GM18499 (cell line): ENCODE data around the gene CXCR1.
"Not testable (repeated sequence)": the region's sequence is repeated elsewhere in the genome, so short reads cannot be mapped to it uniquely, and the experiment has no call there.

Source experiments
- ATAC-seq: cut with Tn5 transposase; IDR thresholded peaks from one replicate; pipeline ENCODE4 v1.9.1; 2021; ENCODE audit warnings: moderate number of reproducible peaks; ENCODE audit not compliant: insufficient read depth, unreplicated experiment

CXCR1 gene

DNA sequence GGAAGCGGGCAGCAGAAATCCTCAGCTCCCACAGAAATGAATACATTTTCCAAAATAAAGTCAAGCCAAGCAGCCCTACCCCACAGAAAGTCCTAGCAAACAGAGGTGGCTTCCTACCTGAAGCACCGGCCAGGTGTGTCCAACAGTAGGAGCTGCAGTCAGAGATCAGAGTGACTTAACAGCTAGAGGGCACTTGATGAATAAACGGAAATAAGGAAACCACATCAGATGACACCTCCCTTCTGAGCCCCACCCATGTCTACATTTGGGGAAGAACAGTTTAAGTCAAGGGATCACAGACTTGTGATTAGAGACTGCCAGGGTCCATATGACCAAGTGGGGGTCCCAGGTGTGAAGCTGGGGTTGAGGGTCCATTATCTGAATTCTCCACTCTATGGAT lies at the start of gene CXCR1:
TSS of gene CXCR1 (minus strand) at position 172 of the 400 bp plus-strand sequence. CDS start 1,751 bp downstream, outside the sequence.
- ATAC-seq = no peak

DNA sequence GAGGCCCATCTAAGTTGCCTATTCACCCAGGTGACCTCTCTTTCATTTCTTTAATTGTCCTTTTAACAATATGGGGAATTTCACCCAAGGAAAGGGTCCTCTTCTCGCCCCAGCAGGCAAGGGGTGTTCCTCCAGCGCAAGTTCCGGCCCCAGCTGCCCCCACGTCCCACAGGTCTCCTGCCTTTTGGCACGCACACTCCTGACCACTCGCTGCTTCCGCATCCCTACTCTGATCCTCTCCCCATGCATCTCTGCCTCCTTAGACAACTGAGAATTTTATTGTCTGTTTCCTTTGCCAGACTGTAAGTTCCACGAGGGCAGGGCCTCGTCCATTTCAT lies 49.5 kb upstream of the CXCR1 start:
- ATAC-seq = no peak

DNA sequence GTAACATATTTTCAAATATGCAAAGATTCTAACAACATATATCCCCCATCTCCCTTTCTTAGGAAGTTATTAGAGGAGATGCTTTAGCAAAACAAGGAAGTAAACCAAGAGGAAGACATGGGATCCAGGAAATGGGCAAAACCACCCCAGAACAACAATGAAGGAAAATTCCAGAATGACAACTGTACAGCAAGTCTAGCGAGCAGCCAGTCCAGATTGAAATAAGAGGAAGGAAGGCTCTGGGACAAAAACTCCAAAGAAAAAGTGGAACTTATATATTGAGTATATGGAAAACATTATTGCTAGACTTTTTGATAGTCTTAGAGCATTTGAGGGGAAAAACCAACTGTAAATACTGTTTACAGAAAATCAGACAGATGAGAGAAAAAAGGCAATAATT lies 47.4 kb upstream of the CXCR1 start:
- ATAC-seq = no peak

DNA sequence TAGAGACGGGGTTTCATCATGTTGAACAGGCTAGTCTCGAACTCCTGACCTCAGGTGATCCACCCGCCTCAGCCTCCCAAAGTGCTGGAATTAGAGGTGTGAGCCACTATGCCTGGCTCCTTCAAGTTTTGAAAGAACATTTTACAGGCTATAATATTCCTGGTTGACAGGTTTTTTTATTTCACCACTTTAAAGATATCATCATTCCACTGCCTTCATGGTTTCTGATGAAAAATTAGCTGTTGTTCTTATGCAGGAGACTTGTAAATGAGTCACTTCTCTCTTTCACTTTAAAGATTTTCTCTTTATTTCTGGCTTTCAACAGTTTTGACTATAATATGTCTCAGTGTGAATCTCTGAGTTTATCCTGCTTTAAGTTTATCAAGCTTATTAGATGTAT lies 42.3 kb upstream of the CXCR1 start:
- ATAC-seq = no peak

DNA sequence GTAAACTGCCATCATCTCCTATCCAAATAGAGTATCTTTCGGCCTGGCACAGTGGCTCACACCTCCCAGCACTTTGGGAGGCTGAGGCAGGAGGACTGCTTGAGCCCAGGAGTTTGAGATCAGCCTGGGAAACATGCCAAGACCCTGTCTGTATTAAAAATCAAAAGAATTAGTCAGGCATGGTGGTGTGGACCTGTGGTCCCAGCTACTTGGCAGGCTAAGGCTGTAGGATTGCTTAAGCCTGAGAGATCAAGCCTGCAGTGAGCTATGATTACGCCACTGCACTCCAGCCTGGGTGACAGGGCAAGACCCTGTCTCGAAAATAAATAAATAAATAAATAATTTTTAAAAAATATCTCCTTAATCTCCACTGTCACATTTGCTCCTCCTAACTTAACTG lies 35.5 kb upstream of the CXCR1 start:
- ATAC-seq = no peak

DNA sequence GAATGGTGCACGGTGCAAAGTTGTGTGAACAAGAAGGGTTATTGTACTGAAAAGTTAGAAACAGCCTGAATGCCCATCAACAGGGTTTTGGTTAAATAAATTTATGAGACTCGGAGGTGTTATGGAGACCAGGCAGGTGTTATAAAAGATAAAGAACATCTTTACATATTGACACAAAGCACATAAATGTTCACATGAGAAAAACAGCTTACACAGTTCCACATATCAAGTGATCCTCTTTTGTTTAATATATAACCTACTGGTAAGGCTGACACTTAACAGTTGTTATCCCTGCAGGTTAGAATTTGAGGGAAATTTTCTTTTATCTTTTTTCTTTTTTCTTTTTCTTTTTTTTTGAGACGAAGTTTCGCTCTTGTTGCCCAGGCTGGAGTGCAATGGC lies 30.2 kb upstream of the CXCR1 start:
- no peak for ATAC-seq

DNA sequence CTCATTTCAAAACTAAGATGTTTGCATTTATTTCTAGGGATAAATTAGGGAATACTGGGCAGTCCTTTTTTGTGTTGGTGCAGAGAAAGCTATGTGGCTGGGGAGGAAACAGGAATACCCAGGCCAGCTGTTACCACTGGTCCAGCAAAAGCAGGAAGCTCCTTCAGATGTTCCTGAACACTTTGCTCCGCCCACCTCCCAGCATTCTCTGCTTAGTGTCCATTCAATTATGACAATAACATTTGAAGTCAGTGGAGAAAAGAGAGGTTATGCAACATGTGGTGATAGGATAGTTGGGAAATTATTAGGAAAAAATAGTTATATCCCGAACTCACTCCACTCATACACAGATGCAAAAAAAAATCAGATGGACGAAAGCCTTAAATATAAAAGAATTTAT lies 28.1 kb upstream of the CXCR1 start:
- ATAC-seq = no peak

DNA sequence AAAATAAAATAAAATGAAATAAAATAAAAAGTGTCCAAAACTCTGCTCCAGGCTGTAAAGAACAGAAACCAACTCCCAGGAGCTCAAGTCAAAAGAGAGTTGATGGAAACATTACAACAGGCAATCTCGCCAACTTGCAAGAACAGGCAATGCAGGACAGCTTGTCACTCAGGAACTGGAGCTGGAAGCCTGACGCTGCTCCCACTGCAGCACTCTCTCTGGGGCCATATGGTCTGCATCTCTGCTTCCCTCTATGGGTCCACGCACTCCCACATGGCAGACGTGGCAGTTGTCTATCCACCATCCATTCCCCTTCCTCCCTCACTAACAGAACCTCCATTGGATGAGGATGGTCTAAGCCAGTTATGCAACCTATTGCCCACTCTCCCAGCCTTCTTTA lies 26.9 kb upstream of the CXCR1 start:
- no peak for ATAC-seq

DNA sequence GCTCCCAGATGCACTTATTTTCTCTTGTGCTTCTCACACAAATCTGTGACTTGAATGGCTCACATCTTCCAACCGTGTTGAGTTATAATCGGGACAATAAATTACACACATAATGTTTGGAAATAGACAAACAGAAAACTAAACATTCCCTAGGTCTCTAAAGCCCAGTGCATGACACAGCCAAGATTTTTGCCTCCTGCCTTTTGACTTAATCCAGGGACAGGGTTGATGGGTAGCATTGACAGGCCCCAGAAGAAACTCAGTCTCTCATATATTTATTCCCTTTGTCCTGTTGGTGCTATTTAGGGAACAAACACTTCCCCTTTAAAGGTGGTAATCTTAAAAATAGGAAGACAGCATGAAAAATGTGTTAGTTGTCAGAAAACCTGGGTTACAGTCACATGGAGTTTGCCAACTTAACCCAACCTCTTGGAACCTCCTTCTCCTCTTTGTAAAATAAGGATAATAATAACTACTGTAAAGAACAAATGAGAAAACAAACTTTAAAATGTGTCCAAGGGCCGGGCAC lies 26.2 kb upstream of the CXCR1 start:
- ATAC-seq = no peak

DNA sequence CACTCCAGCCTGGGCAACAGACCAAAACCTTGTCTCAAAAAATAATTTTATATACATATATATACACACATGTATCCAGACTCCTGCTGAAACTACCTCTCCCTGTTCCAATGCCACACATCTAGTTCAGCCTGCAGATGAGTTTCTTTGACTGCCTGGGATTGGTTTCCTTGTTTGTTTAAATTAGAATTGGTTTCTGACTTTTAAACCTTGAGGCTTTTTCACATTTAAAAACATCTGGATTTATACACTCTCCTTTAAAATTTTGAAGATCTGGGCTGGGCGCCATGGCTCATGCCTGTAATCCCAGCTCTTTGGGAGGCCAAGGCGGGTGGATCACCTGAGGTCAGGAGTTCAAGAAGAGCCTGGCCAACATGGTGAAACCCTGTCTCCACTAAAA lies 21.8 kb upstream of the CXCR1 start:
- no peak for ATAC-seq

DNA sequence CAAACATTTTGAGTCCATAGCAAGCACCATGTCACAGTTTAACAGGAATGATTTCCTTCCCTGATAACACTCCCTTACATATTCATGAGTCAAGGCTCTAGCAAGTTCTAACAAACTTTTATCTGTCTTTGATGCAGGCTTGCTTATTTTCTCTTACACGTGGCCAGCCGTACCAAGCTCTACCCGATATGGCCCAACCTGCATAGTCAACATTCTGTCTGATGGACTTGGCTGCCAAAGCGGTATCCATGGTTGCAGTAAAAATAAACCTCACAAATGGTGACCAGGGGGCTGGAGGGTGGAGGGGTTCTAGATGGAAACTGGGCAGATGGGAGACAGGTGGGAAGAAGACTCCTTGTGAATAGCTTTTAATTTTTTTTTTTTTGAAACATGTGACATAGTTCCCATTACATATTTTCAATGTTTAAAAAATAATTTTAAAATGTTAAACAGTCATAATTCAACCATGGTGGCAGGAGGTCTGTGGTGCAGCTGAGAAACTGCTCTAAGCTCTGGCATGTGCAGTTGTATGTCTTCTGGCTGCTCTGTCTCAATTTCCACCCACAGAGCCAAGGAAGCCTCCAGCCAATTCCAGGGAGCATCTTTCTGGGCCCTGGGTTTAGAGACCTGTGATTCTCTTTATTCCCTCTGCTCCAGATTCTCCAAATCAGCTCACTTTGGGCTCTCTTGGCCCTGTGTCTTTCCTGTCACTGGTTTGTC lies 20.7 kb upstream of the CXCR1 start:
- no peak for ATAC-seq

DNA sequence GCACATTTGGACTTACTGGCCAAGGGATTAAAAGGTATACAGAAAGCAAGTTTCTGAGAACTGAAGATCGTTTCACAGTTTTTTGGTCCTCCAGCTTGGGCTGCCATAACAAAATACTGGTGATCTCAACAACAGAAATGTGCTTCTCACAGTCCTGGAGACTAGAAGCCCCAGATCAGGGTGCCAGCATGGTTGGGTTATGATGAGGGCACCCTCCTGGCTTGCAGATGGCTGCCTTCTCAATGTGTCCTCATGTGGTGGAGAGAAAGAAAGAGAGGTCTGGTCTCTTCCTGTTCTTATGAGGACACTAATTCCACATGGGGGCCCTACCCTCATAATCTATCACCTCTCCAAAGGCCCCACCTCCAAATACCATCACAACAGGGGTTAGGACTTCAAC lies 20.1 kb upstream of the CXCR1 start:
- no peak for ATAC-seq

DNA sequence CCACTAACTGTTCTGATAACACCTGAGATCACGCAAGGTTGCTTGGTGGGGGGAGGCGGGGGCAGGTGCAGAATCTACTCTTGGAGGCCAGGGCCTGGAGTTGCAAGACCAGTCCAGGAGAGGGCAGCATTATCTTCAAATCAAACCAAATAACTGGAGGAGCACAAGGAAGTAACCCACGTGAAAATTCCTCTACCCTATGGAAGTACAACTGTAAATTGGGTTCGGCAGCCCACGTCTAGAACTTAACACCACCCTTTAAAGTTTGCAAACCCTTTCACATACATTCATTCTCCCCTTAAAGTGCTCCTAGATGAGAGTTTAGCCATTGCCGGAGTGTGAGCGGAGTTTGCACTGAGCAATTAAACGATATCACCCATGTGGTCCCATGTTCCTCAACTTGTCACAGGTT lies 19.6 kb upstream of the CXCR1 start:
- ATAC-seq = no peak

DNA sequence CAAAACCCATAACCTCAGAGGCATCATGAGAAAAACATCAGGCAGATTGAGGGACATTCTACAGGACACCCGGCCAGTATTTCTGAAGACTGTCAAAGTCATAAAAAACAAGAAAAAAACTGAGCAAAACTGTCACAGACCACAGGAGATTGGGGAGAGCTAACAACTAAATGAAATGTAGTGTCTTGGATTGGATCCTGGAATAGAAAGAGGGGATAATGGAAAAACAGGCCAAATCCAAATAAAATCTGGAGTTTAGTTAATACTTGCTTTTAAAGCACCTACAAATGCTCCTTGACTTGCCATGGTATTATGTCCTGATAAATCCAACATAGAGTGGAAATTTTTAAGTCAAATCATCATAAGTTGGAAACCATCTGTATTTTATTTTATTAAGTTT lies 17.6 kb upstream of the CXCR1 start:
- ATAC-seq = no peak

DNA sequence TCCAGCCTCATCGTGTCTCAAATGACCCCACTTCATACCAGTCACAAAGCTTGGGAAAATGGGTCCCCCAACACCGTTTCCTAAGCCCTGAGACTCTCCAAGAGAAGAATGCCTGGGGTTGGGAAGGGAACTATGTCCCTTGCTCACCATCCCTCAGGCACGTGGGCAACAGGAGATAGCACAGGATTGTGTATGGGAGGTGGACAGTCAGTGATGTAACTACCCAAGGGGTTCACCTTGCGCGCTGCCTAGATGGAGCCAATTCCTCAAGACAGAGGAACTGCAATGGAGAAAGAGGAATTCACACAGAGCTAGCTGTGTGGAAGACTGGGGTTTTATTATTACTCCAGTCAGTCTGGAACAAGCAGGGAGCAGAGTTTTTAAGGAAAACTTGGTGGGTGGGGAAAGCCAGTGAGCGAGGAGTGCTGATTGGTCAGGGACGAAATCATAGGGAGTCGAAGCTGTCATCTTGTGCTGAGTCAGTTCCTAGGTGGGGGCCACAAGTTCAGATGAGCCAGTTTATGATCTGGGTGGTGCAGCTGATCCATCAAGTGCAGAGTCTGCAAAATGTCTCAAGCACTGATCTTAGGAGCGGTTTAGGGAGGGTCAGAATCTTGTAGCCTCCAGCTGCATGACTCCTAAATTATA lies 13.8 kb upstream of the CXCR1 start:
- ATAC-seq = no peak

DNA sequence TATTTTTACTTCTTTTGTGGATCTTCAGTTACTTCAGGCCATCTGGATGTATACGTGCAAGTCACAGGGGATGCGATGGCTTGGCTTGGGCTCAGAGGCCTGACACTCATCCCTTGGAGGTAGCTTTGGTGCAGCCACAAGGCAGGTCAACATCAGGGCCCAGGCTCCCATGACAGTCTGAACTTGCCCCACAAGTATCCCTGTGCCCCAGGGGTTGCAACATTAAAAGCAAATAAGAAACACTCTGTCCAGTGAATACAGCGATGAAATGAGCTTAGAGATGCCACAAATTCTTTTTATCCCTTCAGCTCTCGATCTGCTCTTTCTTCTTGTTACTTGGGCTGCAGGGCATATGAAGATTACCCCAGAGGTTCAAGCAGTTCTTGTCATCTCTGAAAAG lies 13.0 kb upstream of the CXCR1 start:
- no peak for ATAC-seq

DNA sequence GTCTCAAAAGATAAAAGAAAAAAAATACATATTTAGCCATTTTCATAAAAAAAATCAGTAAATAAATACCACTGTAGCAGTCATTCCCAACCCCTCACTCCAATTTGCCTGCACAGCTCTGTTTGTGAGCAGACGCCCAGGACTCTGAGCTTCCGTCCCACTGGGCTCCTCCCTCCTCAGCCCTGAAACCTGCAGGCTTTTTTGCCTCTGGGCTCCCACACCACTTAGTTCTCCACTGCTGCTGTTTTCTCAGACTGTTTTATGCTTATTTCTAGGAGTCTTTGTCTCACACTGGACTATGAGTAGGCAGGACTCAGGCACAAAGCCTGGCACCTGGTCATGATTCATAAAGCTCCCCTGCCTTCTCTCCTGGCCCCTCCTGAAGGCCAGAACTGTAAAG lies 6.1 kb upstream of the CXCR1 start:
- no peak for ATAC-seq

DNA sequence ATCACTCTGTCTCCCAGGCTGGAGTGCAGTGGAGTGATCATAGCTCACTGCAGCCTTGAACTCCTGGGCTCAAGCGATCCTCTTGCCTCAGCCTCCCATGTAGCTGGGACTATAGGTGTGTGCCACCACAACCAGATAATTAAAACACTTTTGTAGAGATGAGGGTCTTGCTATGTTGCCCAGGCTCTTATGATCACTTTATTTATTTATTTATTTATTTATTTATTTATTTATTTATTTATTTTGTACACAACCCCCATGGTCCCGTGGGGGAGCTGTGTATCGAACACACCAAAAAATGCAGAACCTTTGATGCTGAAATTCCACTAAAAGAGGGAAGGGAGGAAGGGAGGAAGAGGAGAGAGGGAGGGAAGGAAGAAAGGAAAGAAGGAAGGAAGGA lies 5.0 kb upstream of the CXCR1 start:
- ATAC-seq = not testable (repeated sequence)

DNA sequence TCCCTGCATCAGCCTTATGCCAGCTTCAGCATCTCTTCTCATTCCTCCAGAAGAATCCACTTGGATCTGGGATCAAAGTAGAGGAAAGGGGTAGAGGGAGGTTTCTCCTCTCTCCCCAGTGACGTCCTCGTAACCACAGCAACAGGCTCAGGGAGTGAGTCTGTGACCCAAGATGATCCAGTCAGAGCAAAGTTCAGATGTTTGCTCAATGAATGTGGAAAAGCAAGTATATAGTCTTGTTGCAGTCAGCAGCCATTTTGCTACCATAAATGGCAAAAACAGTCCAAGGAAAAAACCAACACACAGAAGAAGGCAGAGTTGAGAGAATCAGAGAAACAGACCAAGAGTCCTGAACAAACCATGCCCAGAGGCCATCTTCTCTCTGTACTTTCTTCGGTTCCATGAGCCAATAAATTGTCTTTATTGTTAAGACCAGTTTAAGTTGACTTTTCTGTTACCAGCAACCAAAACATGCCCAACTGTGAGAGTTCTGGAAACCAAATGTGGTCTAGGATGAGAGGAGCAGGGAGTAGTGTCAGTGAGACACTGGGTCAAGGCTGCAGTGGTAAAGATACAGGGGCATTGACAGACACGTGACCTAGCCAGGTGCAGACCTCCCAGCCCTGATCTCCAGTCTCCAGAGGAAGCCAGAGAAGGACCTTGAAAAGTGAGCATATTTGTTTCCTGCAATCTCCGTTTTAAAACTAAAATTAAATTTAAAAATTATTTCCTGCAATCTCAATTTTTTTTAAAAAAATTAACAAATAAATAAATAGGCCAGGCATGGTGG lies 3.2 kb upstream of the CXCR1 start:
- no peak for ATAC-seq

DNA sequence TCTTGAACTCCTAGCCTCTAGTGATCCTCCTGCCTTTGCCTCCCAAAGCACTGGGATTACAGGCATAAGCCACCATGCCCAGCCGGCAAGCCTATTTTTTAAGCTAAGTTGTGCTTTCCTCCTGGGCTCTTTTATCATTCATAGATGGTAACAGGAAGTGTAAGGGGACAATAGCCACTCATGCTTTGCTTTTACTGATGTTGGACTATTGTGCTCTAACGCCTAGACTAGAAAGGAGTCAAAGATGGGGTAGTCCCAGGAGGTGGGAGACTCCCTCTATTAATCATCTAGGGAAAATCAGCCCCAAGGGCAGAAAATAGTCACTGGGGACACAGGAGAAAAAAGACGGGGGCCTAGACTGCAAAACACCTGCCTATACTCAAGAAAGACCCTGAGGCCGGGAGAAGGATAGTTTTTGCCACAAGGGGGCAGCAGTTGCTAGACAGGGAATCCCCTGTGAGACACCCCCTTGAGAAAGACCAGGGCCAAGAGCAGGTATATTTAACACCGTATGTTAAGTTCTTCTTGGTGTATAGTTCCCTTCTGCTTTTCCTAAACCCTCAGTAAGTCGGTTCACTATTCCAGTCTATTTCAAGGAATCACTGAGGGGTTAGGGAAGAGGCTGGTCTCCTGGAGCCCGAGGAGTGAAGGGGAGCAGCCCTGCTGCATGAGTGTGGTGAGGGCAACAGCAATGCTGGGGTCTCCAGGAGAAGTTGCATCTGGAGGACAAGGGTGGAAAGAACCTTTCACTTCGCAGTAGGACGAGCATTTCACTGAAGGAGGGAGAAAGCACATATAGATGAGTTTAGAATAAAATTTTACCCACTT lies 2.1 kb upstream of the CXCR1 start:
- no peak for ATAC-seq
